Astrocyte of the hippocampus (primary cell): ENCODE results near the gene TTLL6.
"Not testable (repeated sequence)": the region's sequence is repeated elsewhere in the genome, so short reads cannot be mapped to it uniquely, and the experiment has no call there.

Source experiments
- DNase-seq: peaks from one replicate; pipeline ENCODE4 v3.0.0; 2011; ENCODE audit warnings: low read depth, low spot score

Gene TTLL6

GRCh38 chr17:48724251-48725003, 92.6 kb downstream of the TTLL6 start:
- DNase-seq = peak; percentile 85

- DNase-seq = no peak
Observed at GRCh38 chr17:48723423-48724250, 93.4 kb downstream of the TTLL6 start.

GRCh38 chr17:48722915-48723422, 94.1 kb downstream of the TTLL6 start, which contains the start of gene PRAC2:
Gene PRAC2, plus strand, starts transcription at chr17:48723185. Its CDS starts 1,226 bp downstream, at chr17:48724411.
- no peak for DNase-seq

- no peak for DNase-seq
Observed at GRCh38 chr17:48722201-48722907, 94.7 kb downstream of the TTLL6 start, which contains the start of gene PRAC1. Gene PRAC1, minus strand, starts transcription at chr17:48722518. Its CDS starts 126 bp downstream, at chr17:48722392.

- no peak for DNase-seq
Observed at GRCh38 chr17:48721009-48721402, 96.0 kb downstream of the TTLL6 start.

- no peak for DNase-seq
Observed at GRCh38 chr17:48720266-48721008, 96.6 kb downstream of the TTLL6 start.

GRCh38 chr17:48719642-48720265, 97.3 kb downstream of the TTLL6 start:
- no peak for DNase-seq

- DNase-seq = no peak
Observed at GRCh38 chr17:48718761-48719641, 98.0 kb downstream of the TTLL6 start.

- DNase-seq = no peak
Observed at GRCh38 chr17:48718227-48718760, 98.7 kb downstream of the TTLL6 start.

- no peak for DNase-seq
Observed at GRCh38 chr17:48717367-48718226, 99.4 kb downstream of the TTLL6 start.

- not testable (repeated sequence) for DNase-seq
Observed at GRCh38 chr17:48716549-48716948, 100.5 kb downstream of the TTLL6 start.

GRCh38 chr17:48715496-48716399, 101.3 kb downstream of the TTLL6 start:
- DNase-seq = no peak
